Progenitor cell of endocrine pancreas (in vitro differentiated cells): ENCODE results near the gene SPATA3. TPM values are rescaled to one million over a fixed set of nuclear protein-coding genes. Genes with fewer than 3 reads are reported as not detected.

Source experiments
- DNase-seq: peaks from one replicate; pipeline ENCODE4 v3.0.0; 2021; ENCODE audit warnings: low spot score; ENCODE audit not compliant: unreplicated experiment
- H3K27ac Mint-ChIP-seq: 2 replicates; pipeline ENCODE4 v1.8.0; 2021; ENCODE audit warnings: mild to moderate bottlenecking, moderate library complexity, mixed read lengths
- H3K27me3 Mint-ChIP-seq: 2 replicates; pipeline ENCODE4 v1.8.0; 2021; ENCODE audit warnings: mixed read lengths
- H3K36me3 Mint-ChIP-seq: 2 replicates; pipeline ENCODE4 v1.8.0; 2022; ENCODE audit warnings: mixed read lengths; ENCODE audit not compliant: insufficient read depth
- H3K4me1 Mint-ChIP-seq: 2 replicates; pipeline ENCODE4 v1.8.0; 2021; ENCODE audit warnings: low read depth, mixed read lengths
- H3K4me3 Mint-ChIP-seq: 2 replicates; pipeline ENCODE4 v1.8.0; 2021; ENCODE audit warnings: low read depth, mild to moderate bottlenecking, moderate library complexity, mixed read lengths
- H3K9me3 Mint-ChIP-seq: 2 replicates; pipeline ENCODE4 v1.8.0; 2021; ENCODE audit warnings: low read depth, mixed read lengths
- total RNA-seq: library from RNA; stranded (reverse); gene quantifications from 2 replicates; pipeline ENCODE4 v1.2.1, GENCODE V29; 2021
- TF ChIP-seq, protein P1 (sequence below): fragments of 200-600 bp; sonication (generic); IDR thresholded peaks from one replicate; pipeline ENCODE4 v1.5.0; 2021; ENCODE audit warnings: antibody characterized with exemption, mild to moderate bottlenecking; ENCODE audit not compliant: unreplicated experiment

The SPATA3 gene
- total RNA-seq, 1 donor from 2014 or later: not detected

DNA sequence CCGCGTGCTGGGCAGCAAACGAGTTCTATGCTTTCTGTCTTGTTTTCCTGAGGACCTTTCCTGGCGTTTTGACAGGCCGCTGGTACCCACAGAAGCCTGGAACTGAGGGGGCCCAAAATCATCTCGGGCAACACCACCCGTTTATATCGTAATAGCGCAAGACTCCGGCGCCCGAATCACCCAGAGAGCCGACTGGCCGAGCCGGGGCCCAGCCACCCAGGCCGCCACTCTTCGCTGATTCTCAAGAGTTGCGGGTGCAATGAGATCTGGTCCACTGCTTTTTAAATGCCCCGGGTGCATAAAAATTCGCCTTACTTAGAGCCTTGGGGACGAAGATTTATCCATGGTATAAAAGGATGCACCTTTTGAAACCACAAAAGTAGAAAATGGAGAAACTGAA is 6.2 kb upstream of the SPATA3 start:
- H3K4me1 Mint-ChIP-seq: peaks cover 6% of the 10 kb centered on the region
- TF ChIP-seq, protein P1, sequence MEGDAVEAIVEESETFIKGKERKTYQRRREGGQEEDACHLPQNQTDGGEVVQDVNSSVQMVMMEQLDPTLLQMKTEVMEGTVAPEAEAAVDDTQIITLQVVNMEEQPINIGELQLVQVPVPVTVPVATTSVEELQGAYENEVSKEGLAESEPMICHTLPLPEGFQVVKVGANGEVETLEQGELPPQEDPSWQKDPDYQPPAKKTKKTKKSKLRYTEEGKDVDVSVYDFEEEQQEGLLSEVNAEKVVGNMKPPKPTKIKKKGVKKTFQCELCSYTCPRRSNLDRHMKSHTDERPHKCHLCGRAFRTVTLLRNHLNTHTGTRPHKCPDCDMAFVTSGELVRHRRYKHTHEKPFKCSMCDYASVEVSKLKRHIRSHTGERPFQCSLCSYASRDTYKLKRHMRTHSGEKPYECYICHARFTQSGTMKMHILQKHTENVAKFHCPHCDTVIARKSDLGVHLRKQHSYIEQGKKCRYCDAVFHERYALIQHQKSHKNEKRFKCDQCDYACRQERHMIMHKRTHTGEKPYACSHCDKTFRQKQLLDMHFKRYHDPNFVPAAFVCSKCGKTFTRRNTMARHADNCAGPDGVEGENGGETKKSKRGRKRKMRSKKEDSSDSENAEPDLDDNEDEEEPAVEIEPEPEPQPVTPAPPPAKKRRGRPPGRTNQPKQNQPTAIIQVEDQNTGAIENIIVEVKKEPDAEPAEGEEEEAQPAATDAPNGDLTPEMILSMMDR: no peak
- no peak overlapping the region for H3K4me3 Mint-ChIP-seq
- H3K36me3 Mint-ChIP-seq: no peaks in the 10 kb centered on the region
- no peak overlapping the region for H3K27ac Mint-ChIP-seq
- peaks cover 8% of the 10 kb centered on the region for H3K27me3 Mint-ChIP-seq
- no peak for DNase-seq
- no peaks in the 10 kb centered on the region for H3K9me3 Mint-ChIP-seq

DNA sequence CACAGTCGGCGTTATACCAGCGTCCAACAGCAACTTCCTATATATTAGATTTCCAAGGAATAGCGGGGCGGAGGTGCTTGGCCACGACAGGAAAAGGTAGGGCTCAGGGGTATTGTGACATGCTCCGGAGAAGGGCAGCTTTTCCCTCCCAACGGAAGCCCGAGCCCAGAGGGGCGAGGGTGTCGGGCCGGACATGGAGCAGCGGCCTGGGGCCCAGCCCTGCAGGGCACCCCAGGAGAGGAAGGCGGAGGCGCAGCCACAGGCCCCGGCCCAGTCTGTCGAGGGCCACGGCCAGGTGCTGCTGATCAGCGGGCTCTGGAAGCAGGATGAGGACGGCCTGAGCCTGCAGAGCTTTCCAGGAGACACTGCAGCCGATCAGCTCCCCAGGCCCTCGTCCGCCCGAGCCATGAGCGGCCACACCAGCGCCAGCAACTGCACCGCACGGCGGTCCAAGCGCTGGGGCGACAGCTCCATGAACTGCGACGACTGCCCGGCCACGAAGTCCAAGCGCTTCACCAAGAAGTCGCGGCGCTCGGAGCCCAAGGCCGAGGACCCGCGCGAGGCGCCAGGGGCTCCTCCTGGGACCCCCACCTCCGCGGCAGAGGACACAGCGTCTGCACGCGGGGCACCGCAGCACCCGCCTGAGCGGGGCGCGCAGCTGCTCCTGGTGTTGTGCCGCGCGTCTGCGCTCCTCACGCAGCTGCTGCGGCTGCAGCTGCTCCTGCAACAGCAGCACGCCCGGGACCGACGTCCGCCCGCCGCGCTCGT is 5.6 kb upstream of the SPATA3 start:
- Mint-ChIP-seq H3K27me3 (peaks cover 8% of the 10 kb centered on the region), H3K4me3 (no peak overlapping the region), H3K9me3 (no peaks in the 10 kb centered on the region), H3K36me3 (no peaks in the 10 kb centered on the region), H3K4me1 (peaks cover 4% of the 10 kb centered on the region), H3K27ac (no peak overlapping the region)
- TF ChIP-seq, protein P1: no peak
- no peak for DNase-seq

DNA sequence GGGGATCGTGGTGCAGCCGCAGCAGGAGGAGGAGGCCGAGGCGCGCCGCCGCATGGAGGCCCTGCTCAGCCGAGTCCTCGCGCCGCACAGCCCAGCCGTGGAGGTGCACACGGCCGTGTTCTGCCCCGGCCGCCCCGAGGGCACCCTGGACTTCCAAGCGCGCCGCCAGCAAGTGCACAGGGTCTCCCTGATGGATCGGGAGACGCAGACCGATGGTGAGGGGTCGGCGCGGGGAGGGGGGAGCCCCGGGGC is 5.1 kb upstream of the SPATA3 start:
- Mint-ChIP-seq H3K9me3 (no peaks in the 10 kb centered on the region), H3K4me1 (peaks cover 3% of the 10 kb centered on the region), H3K27me3 (peaks cover 8% of the 10 kb centered on the region), H3K4me3 (no peak overlapping the region), H3K36me3 (no peaks in the 10 kb centered on the region), H3K27ac (no peak overlapping the region)
- TF ChIP-seq, protein P1: no peak
- DNase-seq: no peak

DNA sequence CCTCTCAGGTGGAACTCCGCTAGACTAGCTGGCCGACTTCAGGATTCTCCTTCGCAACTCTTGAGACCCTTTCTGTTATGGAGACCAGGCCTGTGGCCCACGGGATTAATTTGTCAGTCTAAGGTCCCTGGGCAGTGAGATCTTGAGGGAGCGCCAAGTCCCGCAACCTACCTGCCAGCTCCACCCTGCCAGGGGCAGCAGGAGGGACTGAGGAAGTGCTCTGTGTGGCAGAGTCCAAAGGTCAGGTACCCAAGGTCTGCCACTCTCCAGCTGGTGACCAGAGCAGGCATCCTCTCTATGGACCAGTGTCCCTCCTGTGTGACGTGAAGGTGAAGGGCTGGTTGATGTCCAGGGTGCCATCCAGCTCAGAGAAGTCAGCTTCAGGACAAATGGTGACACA is 4.3 kb upstream of the SPATA3 start:
- TF ChIP-seq, protein P1: no peak
- Mint-ChIP-seq H3K27ac (no peak overlapping the region), H3K36me3 (no peaks in the 10 kb centered on the region), H3K9me3 (no peaks in the 10 kb centered on the region), H3K4me3 (no peak overlapping the region), H3K27me3 (peaks cover 7% of the 10 kb centered on the region), H3K4me1 (peaks cover 1% of the 10 kb centered on the region)
- no peak for DNase-seq

DNA sequence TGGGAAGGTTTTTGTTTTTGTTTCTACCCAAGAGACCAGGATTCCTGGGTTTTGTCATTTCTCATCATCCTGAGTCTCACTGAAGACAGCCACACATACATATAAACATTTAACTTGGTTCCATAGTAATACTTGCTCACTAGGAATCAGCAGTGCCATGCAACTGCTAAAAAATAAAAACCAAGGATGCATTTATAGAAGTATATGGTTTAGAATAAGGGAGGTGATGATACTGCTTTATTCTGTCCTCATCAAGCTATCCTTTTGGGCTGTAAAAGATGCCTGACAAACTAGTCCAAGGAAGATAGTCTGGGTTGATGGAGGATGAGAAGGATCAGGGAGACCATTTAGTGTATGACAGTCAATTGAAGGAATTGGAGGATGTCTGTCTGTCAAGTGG is 740 bp downstream of the SPATA3 start:
- no peak overlapping the region for H3K4me3 Mint-ChIP-seq
- TF ChIP-seq, protein P1: no peak
- H3K36me3 Mint-ChIP-seq: no peaks in the 10 kb centered on the region
- H3K27ac Mint-ChIP-seq: peak overlapping the region; percentile 60
- peaks cover 32% of the 10 kb centered on the region for H3K27me3 Mint-ChIP-seq
- H3K4me1 Mint-ChIP-seq: no peaks in the 10 kb centered on the region
- DNase-seq: no peak
- peaks cover 7% of the 10 kb centered on the region for H3K9me3 Mint-ChIP-seq
